Loucy (cell line): Measurements from ENCODE around the gene DNAI7.
A peak's percentile ranks its signal among the peaks of the same experiment; 100 is the strongest.

Source experiments
- H2AFZ ChIP-seq: fragments of 200-600 bp; sonication (generic); 2 replicates; pipeline ENCODE4 v1.6.0; 2016; ENCODE audit warnings: antibody characterized with exemption, mild to moderate bottlenecking, low read length, moderate library complexity
- H3F3A ChIP-seq: fragments of 200-600 bp; 2 replicates; pipeline ENCODE4 v1.6.0; 2016; ENCODE audit warnings: antibody characterized with exemption, low read depth, mild to moderate bottlenecking
- H3K27me3 ChIP-seq: fragments of 200-600 bp; sonication (generic); 2 replicates; pipeline ENCODE4 v1.6.1; 2014; ENCODE audit warnings: low read length, mild to moderate bottlenecking; ENCODE audit not compliant: insufficient read depth, poor library complexity, severe bottlenecking
- H3K36me3 ChIP-seq: fragments of 200-600 bp; sonication (generic); 2 replicates; pipeline ENCODE4 v1.6.1; 2016; ENCODE audit warnings: low read length; ENCODE audit not compliant: insufficient read depth
- H3K4me1 ChIP-seq: fragments of 200-600 bp; sonication (generic); 2 replicates; pipeline ENCODE4 v1.5.1; 2014; ENCODE audit warnings: low read length, mild to moderate bottlenecking; ENCODE audit not compliant: insufficient read depth, poor library complexity, severe bottlenecking
- H3K4me2 ChIP-seq: fragments of 200-600 bp; sonication (generic); 2 replicates; pipeline ENCODE4 v1.6.0; 2014; ENCODE audit warnings: antibody characterized with exemption, low read length, low read depth, mild to moderate bottlenecking; ENCODE audit not compliant: poor library complexity, severe bottlenecking
- H3K4me3 ChIP-seq: fragments of 200-600 bp; sonication (generic); 2 replicates; pipeline ENCODE4 v1.5.1; 2014; ENCODE audit warnings: low read length, mild to moderate bottlenecking, mixed read lengths; ENCODE audit not compliant: poor library complexity, severe bottlenecking
- H3K79me2 ChIP-seq: fragments of 200-600 bp; sonication (generic); 2 replicates; pipeline ENCODE4 v1.6.1; 2014; ENCODE audit warnings: low read length; ENCODE audit not compliant: insufficient read depth
- H3K9ac ChIP-seq: fragments of 200-600 bp; sonication (generic); 2 replicates; pipeline ENCODE4 v1.6.0; 2014; ENCODE audit warnings: mild to moderate bottlenecking, low read depth, low read length, moderate library complexity; ENCODE audit not compliant: poor library complexity, severe bottlenecking
- H3K9me2 ChIP-seq: fragments of 200-600 bp; sonication (generic); replicated peaks from 2 replicates; pipeline ENCODE4 v1.6.1; 2016; ENCODE audit warnings: low read depth, low read length, mixed read lengths
- H3K9me3 ChIP-seq: fragments of 200-600 bp; sonication (generic); 2 replicates; pipeline ENCODE4 v1.6.1; 2014; ENCODE audit warnings: mild to moderate bottlenecking, antibody characterized with exemption, low read length, low read depth; ENCODE audit not compliant: insufficient read depth
- H4K20me1 ChIP-seq: fragments of 200-600 bp; sonication (generic); 2 replicates; pipeline ENCODE4 v1.6.0; 2014; ENCODE audit warnings: antibody characterized with exemption, low read length, mild to moderate bottlenecking; ENCODE audit not compliant: insufficient read depth, poor library complexity, severe bottlenecking
- CTCF ChIP-seq: fragments of 200-600 bp; sonication (generic); conservative IDR thresholded peaks from 2 replicates; pipeline ENCODE4 v1.5.1; 2014; ENCODE audit warnings: mild to moderate bottlenecking, antibody characterized with exemption, low read length
- EZH2phosphoT487 ChIP-seq: fragments of 200-600 bp; IDR thresholded peaks from 2 replicates; pipeline ENCODE4 v1.6.1; 2018; ENCODE audit warnings: antibody characterized with exemption, mild to moderate bottlenecking, moderate library complexity, borderline replicate concordance

DNAI7 gene

GRCh38 chr12:25155022-25155576 lies 39.9 kb downstream of the DNAI7 start:
- no peaks in the 10 kb centered on the region for H3K79me2 ChIP-seq
- TF ChIP-seq CTCF (peak; percentile 83), EZH2phosphoT487 (no peak)
- 0 out of 2 replicates have a peak, but pooled peaks cover 3% of the 10 kb centered on the region for H3F3A ChIP-seq
- no peaks in the 10 kb centered on the region for H3K9me2 ChIP-seq
- peak overlapping the region; percentile 82 for H2AFZ ChIP-seq
- no peaks in the 10 kb centered on the region for H4K20me1 ChIP-seq
- no peaks in the 10 kb centered on the region for H3K36me3 ChIP-seq
- H3K9me3 ChIP-seq: no peaks in the 10 kb centered on the region
- H3K4me2 ChIP-seq: peak overlapping the region; percentile 46
- H3K27me3 ChIP-seq: no peaks in the 10 kb centered on the region
- H3K9ac ChIP-seq: no peak overlapping the region
- peak overlapping the region; percentile 23 for H3K4me3 ChIP-seq
- peaks cover 6% of the 10 kb centered on the region for H3K4me1 ChIP-seq

DNA sequence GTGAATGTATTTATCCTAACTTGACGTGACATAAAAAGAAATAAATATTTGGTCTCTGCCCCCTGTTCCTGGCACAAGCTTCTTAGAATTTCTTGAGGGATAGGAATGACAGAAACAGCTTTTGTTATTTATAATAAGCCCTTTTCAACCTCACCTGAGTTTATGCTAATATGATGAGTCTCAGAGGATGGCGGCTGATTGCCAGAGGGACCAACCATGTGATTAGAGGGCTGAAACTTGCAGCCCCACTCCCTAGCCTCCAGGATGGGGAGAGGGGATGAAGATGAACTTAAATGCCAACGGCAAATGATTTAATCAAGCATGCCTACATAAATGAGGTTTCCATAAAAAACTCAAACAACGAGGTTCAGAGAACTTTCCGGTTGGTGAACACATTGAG lies 42.9 kb downstream of the DNAI7 start:
- Histone ChIP-seq H3K4me2 (no peak overlapping the region), H2AFZ (no peak overlapping the region; the same call in 1 of the 2 replicates), H3K9me2 (no peaks in the 10 kb centered on the region), H3K79me2 (no peaks in the 10 kb centered on the region), H3K4me1 (peaks cover 6% of the 10 kb centered on the region), H3F3A (0 out of 2 replicates have a peak, but pooled peaks cover 3% of the 10 kb centered on the region), H3K9me3 (no peaks in the 10 kb centered on the region), H4K20me1 (no peaks in the 10 kb centered on the region), H3K9ac (no peak overlapping the region), H3K36me3 (no peaks in the 10 kb centered on the region), H3K4me3 (no peak overlapping the region), H3K27me3 (no peaks in the 10 kb centered on the region)
- no peak for TF ChIP-seq EZH2phosphoT487
- TF ChIP-seq CTCF: no peak

GRCh38 chr12:25151476-25151875 lies 43.5 kb downstream of the DNAI7 start:
- Histone ChIP-seq H2AFZ (peak overlapping the region; percentile 39; the same call in 1 of the 2 replicates), H3K79me2 (no peaks in the 10 kb centered on the region), H3K9me2 (no peaks in the 10 kb centered on the region), H3K4me1 (peaks cover 6% of the 10 kb centered on the region), H3K36me3 (no peaks in the 10 kb centered on the region), H3K4me2 (no peak overlapping the region), H4K20me1 (no peaks in the 10 kb centered on the region), H3K9ac (no peak overlapping the region), H3K27me3 (no peaks in the 10 kb centered on the region), H3F3A (0 out of 2 replicates have a peak, but pooled peaks cover 3% of the 10 kb centered on the region), H3K9me3 (no peaks in the 10 kb centered on the region), H3K4me3 (no peak overlapping the region)
- TF ChIP-seq EZH2phosphoT487 (no peak), CTCF (no peak)
